Astrocyte of the cerebellum (primary cell): ENCODE measurements around the gene DEFB113.

ENCODE experiments used
- DNase-seq: peaks from one replicate; pipeline ENCODE4 v3.0.0-alpha.2; 2011; ENCODE audit warnings: low read depth
- H3K4me3 ChIP-seq: 2 replicates; pipeline ENCODE4 v1.5.1; 2011; ENCODE audit warnings: mild to moderate bottlenecking, low read depth, low read length, moderate library complexity
- in situ Hi-C: cut with HindIII; loops from 2 replicates; pipeline ENCODE4 v1.10.0; 2017; ENCODE audit warnings: low sequenced_read_pairs
- TF ChIP-seq, protein P1 (sequence below): IDR thresholded peaks from 2 replicates; pipeline ENCODE4 v1.5.1; 2012; ENCODE audit warnings: low read length, low read depth, moderate library complexity, mild to moderate bottlenecking; ENCODE audit errors: missing control alignments

DEFB113 gene

DNA sequence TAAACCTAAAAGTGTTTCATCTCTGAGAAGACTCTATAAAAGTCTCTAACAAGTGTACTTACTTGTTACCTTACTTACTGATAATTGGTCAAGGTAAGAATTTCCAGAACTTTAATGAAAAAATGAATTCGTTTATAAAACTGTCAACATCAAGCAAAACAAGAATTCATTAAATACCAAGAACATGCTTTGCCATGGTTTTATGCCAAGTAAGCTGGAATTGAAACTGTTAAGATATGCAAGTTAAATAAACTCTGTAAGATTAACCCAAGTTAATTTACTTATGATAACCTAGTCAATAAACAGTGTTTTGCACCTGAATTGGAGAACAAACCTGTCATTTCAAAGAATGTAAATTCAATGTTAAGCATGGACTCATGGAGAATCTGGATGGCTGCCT lies 17.1 kb upstream of the DEFB113 start:
- TF ChIP-seq, protein P1, sequence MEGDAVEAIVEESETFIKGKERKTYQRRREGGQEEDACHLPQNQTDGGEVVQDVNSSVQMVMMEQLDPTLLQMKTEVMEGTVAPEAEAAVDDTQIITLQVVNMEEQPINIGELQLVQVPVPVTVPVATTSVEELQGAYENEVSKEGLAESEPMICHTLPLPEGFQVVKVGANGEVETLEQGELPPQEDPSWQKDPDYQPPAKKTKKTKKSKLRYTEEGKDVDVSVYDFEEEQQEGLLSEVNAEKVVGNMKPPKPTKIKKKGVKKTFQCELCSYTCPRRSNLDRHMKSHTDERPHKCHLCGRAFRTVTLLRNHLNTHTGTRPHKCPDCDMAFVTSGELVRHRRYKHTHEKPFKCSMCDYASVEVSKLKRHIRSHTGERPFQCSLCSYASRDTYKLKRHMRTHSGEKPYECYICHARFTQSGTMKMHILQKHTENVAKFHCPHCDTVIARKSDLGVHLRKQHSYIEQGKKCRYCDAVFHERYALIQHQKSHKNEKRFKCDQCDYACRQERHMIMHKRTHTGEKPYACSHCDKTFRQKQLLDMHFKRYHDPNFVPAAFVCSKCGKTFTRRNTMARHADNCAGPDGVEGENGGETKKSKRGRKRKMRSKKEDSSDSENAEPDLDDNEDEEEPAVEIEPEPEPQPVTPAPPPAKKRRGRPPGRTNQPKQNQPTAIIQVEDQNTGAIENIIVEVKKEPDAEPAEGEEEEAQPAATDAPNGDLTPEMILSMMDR, result no peak
- H3K4me3 ChIP-seq, result no peak overlapping the region
- no peak for DNase-seq
- in situ Hi-C loops, result no loop called here

DNA sequence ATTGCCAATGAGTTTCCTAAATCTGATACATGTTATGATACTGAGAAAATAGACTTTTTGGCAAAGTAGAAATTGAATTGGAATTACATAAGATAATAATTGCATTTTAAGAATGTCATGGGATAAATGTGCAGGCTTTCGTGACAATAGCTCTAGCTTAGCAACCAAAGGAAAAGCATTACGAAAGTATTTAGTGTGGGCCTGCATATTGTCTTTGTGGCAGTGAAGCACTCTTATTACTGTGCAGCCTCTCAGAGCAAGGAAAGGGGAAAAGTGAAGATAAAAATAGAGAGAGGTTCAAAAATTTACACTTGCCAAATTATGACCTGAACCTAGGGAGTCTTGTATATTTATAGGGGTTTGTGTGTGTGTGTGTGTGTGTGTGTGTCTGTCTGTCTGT lies 12.6 kb upstream of the DEFB113 start:
- in situ Hi-C loops, result no loop called here
- H3K4me3 ChIP-seq, result no peak overlapping the region
- no peak for DNase-seq
- TF ChIP-seq, protein P1, result no peak

DNA sequence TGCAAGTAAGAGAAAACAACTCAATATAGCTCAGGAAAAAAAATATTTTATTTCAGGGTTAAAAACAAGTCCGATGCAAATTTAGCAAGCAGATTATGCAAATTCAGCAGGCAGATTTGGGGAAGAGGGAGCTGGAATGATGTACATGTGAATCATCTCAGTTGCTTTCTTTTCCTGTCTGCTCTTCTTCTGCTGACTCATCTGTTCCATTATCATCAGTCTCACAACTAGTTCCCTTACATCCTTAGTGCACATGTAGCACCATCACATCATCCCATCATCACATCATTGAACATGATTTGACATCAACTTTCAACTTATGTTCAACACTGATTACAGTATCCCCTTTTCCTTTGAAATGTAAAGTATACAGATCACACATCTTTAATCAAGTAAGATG lies 11.5 kb upstream of the DEFB113 start:
- in situ Hi-C loops, result no loop called here
- no peak overlapping the region for H3K4me3 ChIP-seq
- no peak for DNase-seq
- TF ChIP-seq, protein P1, result no peak

DNA sequence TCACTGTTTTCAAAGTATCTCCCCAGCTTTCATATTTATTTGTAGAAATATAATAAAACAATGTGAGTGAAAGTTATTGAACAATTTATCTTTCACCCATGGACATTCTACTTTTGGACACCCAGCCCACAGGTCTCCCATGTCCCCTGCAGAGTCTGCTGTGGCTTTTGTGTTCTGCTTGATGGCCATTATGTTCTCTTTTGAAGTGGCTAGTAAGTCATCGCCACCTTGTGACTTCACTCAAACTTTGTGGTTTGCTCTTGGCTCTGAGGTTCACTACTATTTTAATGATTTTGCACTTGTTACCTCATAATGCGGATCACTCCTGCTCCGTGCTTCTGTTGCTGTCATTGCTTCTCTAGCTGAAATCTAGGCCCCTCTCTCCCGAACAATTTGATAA lies 10.2 kb upstream of the DEFB113 start:
- H3K4me3 ChIP-seq, result no peak overlapping the region
- DNase-seq, result no peak
- in situ Hi-C loops, result no loop called here
- TF ChIP-seq, protein P1, result no peak

DNA sequence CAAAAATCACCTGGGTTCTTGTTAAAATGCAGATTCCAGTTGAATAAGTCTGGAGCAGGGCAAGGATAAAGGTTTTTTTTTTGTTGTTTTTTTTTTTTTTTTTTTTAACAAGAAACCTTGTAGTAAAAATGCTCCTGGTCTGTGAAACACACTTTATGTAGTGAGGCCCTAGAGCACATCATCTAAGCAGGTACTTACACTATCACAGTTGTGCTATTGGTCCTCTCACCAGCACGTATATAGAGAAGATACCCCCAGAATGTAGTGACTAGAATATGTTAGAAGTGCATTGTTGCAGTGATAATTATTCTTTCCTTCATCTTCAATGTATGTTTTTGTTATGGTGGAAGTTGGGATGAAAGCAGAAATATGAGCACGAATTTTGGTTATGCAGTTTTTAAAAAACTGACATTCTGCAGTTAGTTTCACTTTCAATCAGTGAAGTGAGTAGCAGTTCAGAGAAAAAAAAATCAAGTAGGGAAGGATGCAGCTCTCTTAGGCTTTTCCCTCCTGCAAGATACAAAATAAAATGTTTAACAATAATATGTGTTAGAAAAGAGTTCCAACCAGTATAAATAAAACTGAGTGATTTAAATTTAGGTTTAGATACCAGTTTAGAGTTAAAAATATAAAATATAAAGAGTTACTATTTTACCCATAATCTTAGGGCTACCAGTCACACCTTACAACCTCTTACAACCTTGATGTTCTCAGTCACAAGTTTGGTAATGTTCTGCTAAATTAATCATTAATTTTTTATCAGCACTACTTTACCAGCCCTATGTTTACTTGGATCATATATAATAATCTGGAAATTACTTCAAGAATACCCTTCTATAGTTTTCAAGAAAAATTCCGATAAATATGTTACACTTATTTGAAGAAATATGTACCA lies 9.2 kb upstream of the DEFB113 start:
- in situ Hi-C loops, result no loop called here
- no peak overlapping the region for H3K4me3 ChIP-seq
- no peak for DNase-seq
- TF ChIP-seq, protein P1, result no peak

DNA sequence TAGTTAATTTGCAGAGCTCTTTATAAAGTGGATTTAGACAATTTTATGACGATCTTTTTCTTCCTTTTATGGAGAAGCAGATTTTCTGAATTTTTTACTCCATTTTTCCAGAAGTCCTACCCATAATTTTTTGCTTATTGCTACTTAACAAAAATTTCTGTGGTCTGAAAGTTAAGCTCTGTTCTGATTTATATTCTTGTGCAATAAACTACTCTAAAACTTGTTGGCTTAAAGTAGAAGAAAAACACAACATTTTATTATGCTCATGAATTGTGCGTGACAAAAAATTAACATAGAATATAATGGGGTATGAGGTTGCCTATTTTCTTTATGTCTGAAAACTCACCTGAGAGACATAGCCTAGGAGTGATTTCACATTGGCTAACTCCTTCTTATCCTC lies 2.6 kb downstream of the DEFB113 start:
- DNase-seq, result no peak
- in situ Hi-C loops, result no loop called here
- H3K4me3 ChIP-seq, result no peak overlapping the region
- TF ChIP-seq, protein P1, result no peak

DNA sequence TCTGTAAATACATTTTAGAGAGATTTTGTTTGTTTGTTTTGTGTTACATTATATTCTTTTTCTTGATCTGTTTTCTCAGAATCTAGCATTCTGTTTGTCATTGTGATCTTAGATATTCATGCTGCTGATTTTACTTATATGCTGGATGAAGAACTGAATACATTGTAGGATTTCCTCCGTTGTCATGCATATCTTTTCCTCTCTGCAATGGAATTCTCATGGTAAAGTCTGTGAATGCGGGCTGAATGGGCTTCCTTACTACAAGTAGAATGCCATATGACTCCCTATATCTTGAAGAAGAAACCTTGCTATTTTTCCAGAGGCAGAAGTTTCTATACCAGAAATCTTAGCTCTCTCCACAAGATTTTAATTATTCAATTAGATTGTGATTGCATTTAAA lies 3.1 kb downstream of the DEFB113 start:
- no peak overlapping the region for H3K4me3 ChIP-seq
- in situ Hi-C loops, result no loop called here
- TF ChIP-seq, protein P1, result no peak
- DNase-seq, result no peak
